Ishikawa (cell line): ENCODE measurements around the gene MAP7D1.
A peak's percentile ranks its signal among the peaks of the same experiment; 100 is the strongest.

Experiments
- CEBPB ChIP-seq: IDR thresholded peaks from 2 replicates; pipeline ENCODE4 v1.6.1; 2012
- EP300 ChIP-seq: IDR thresholded peaks from 2 replicates; pipeline ENCODE4 v1.6.1; 2012; ENCODE audit warnings: borderline replicate concordance
- FOXM1 ChIP-seq: IDR thresholded peaks from 2 replicates; pipeline ENCODE4 v1.6.1; 2012; ENCODE audit warnings: low read depth, borderline replicate concordance
- MAX ChIP-seq: IDR thresholded peaks from 2 replicates; pipeline ENCODE4 v1.6.1; 2012
- REST ChIP-seq: IDR thresholded peaks from 2 replicates; pipeline ENCODE4 v1.6.1; 2012; ENCODE audit warnings: low read depth, mild to moderate bottlenecking
- YY1 ChIP-seq: IDR thresholded peaks from 2 replicates; pipeline ENCODE4 v1.6.1; 2012; ENCODE audit warnings: low read depth

- TF ChIP-seq YY1 (no peak), FOXM1 (no peak), REST (no peak), EP300 (0 out of 2 replicates have a peak, but pooled peaks have one; percentile 14), CEBPB (no peak), MAX (no peak; the same call in 1 of the 2 replicates)
Measured at GRCh38 chr1:36156329-36157114, 562 bp downstream of the MAP7D1 start.
